Amniotic stem cell (primary cell): ENCODE results near the gene ARHGEF12.
A peak's percentile ranks its signal among the peaks of the same experiment; 100 is the strongest.

Source experiments
- DNase-seq: peaks from one replicate; lab custom pipeline; 2025; lab: John Stamatoyannopoulos, UW

Gene ARHGEF12

GRCh38 chr11:120335908-120336640, at the start of gene ARHGEF12:
Gene ARHGEF12, plus strand, starts transcription at chr11:120336413. Its CDS starts 831 bp downstream, at chr11:120337244.
- peak; percentile 97 for DNase-seq

- no peak for DNase-seq
Observed at GRCh38 chr11:120288021-120288420, 48.2 kb upstream of the ARHGEF12 start.

- no peak for DNase-seq
Observed at GRCh38 chr11:120289426-120289825, 46.8 kb upstream of the ARHGEF12 start.

GRCh38 chr11:120290956-120291355, 45.3 kb upstream of the ARHGEF12 start:
- DNase-seq, result no peak

GRCh38 chr11:120293038-120293800, 43.0 kb upstream of the ARHGEF12 start:
- no peak for DNase-seq

- no peak for DNase-seq
Observed at GRCh38 chr11:120294096-120294495, 42.1 kb upstream of the ARHGEF12 start.

GRCh38 chr11:120295099-120295498, 41.1 kb upstream of the ARHGEF12 start:
- no peak for DNase-seq

GRCh38 chr11:120296554-120296953, 39.7 kb upstream of the ARHGEF12 start:
- no peak for DNase-seq

GRCh38 chr11:120298461-120298860, 37.8 kb upstream of the ARHGEF12 start:
- no peak for DNase-seq

GRCh38 chr11:120302001-120302805, 34.0 kb upstream of the ARHGEF12 start:
- no peak for DNase-seq

- DNase-seq, result peak; percentile 25
Observed at GRCh38 chr11:120303004-120303637, 33.1 kb upstream of the ARHGEF12 start.

- no peak for DNase-seq
Observed at GRCh38 chr11:120304526-120304925, 31.7 kb upstream of the ARHGEF12 start.

GRCh38 chr11:120305286-120305685, 30.9 kb upstream of the ARHGEF12 start:
- no peak for DNase-seq

- peak; percentile 70 for DNase-seq
Observed at GRCh38 chr11:120306519-120307242, 29.5 kb upstream of the ARHGEF12 start.

GRCh38 chr11:120307476-120307875, 28.7 kb upstream of the ARHGEF12 start:
- no peak for DNase-seq

- no peak for DNase-seq
Observed at GRCh38 chr11:120308081-120308480, 28.1 kb upstream of the ARHGEF12 start.

GRCh38 chr11:120310870-120311269, 25.3 kb upstream of the ARHGEF12 start:
- no peak for DNase-seq

- DNase-seq, result no peak
Observed at GRCh38 chr11:120314861-120315260, 21.4 kb upstream of the ARHGEF12 start.

- no peak for DNase-seq
Observed at GRCh38 chr11:120316880-120317688, 19.1 kb upstream of the ARHGEF12 start.

- DNase-seq, result no peak
Observed at GRCh38 chr11:120317689-120318480, 18.3 kb upstream of the ARHGEF12 start.
